ENCODE data around the gene FASLG.
"Not testable (repeated sequence)": the region's sequence is repeated elsewhere in the genome, so short reads cannot be mapped to it uniquely, and the experiment has no call there.

The FASLG gene

DNA sequence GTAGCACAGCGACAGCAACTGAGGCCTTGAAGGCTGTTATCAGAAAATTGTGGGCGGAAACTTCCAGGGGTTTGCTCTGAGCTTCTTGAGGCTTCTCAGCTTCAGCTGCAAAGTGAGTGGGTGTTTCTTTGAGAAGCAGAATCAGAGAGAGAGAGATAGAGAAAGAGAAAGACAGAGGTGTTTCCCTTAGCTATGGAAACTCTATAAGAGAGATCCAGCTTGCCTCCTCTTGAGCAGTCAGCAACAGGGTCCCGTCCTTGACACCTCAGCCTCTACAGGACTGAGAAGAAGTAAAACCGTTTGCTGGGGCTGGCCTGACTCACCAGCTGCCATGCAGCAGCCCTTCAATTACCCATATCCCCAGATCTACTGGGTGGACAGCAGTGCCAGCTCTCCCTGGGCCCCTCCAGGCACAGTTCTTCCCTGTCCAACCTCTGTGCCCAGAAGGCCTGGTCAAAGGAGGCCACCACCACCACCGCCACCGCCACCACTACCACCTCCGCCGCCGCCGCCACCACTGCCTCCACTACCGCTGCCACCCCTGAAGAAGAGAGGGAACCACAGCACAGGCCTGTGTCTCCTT lies at the start of gene FASLG:
Gene FASLG, plus strand, starts transcription at position 233 of the 583 bp plus-strand sequence. Its CDS starts 99 bp downstream, at position 332.
- in situ Hi-C loops (cut with MboI; ENCODE audit: low sequenced_read_pairs), result no loop called here

- in situ Hi-C loops (cut with MboI; ENCODE audit: low sequenced_read_pairs), result no loop called here
Observed at GRCh38 chr1:172609528-172609927, 49.4 kb upstream of the FASLG start.

DNA sequence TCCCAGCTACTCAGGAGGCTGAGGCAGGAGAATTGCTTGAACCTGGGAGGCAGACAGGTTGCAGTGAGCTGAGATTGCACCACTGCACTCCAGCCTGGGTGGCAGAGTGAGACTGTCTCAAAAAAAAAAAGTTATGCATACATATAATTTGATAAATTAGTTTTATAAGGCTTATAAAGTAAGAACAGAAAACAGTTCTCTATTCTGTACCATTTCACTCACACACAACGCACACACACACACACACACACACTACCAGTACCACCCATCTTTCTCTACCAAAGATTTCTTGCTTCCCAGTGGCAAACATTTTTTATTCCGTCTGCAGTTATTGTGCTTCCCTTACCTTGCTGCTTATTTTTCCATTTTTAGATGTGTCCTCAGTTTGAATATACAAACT lies 46.4 kb upstream of the FASLG start:
- in situ Hi-C loops (cut with MboI; ENCODE audit: low sequenced_read_pairs), result no loop called here

GRCh38 chr1:172613294-172613693 lies 45.6 kb upstream of the FASLG start:
- in situ Hi-C loops (cut with MboI; ENCODE audit: low sequenced_read_pairs), result no loop called here

GRCh38 chr1:172616195-172616594 lies 42.7 kb upstream of the FASLG start:
- in situ Hi-C loops (cut with MboI; ENCODE audit: low sequenced_read_pairs), result loop anchor here (5.0 kb wide), 1 partner anchor 101 kb away; no protein-coding TSS in a partner anchor

DNA sequence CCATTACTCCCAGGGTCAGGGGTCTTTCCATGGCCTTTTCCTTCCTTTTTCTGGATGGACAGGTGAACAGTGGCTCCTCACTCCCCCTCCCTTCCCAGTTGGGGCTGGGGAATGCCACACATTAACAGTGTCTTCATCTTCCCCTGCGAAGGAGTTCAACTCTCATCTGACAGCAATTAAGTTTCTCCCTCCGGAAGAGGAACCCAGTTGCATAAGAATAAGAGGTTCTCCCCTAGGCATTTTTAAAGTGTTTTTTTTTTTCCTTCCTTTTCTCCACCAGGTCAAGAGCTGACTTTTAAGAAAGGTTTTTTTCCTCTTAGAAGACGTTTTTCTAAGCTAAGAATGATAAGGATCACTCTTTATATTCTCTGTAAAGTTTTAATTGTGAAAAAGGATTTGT lies 42.3 kb upstream of the FASLG start:
- in situ Hi-C loops (cut with MboI; ENCODE audit: low sequenced_read_pairs), result loop anchor here (5.0 kb wide), 1 partner anchor 101 kb away; no protein-coding TSS in a partner anchor

DNA sequence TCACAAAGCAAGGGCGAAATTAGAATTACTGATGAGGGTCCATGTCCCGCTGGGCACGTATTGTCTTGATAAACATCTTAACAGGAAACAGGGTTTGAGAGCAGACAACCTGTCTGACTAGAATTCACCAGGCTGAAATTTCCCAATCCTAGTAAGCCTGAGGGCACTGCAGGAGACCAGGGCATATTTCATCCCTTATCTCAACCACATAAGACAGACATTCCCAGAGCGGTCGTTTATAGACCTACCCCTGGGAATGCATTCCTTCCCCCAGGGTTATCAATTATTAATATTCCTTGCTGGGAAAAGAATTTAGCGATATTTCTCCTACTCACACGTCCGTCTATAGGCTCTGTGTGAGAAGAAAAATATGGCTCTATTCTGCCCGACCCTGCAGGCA lies 38.3 kb upstream of the FASLG start:
- in situ Hi-C loops (cut with MboI; ENCODE audit: low sequenced_read_pairs), result not testable (repeated sequence)

DNA sequence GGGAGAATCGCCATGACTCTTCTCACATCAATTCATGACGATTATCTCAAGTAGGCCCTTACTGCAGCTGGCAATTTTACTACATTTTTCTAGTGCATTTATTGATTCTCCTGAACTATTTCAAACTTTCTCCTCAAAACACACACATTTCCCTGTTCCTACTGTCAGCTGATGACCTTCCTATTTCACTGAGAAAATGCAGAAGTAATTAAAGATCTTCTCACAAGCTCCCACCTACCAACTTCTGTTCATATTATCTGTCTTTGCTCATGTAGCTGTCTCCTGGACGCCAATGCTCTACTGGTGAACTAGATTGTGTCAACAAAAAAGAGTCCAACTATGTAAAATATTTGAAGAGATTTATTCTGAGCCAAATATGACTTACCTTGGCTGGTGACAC lies 36.4 kb upstream of the FASLG start:
- in situ Hi-C loops (cut with MboI; ENCODE audit: low sequenced_read_pairs), result no loop called here

- in situ Hi-C loops (cut with MboI; ENCODE audit: low sequenced_read_pairs), result no loop called here
Observed at GRCh38 chr1:172623748-172624147, 35.2 kb upstream of the FASLG start.

GRCh38 chr1:172626845-172627244 lies 32.1 kb upstream of the FASLG start:
- in situ Hi-C loops (cut with MboI; ENCODE audit: low sequenced_read_pairs), result no loop called here

- in situ Hi-C loops (cut with MboI; ENCODE audit: low sequenced_read_pairs), result no loop called here
Observed at GRCh38 chr1:172627702-172628101, 31.2 kb upstream of the FASLG start.

GRCh38 chr1:172628401-172628800 lies 30.5 kb upstream of the FASLG start:
- in situ Hi-C loops (cut with MboI; ENCODE audit: low sequenced_read_pairs), result no loop called here

GRCh38 chr1:172629170-172629569 lies 29.7 kb upstream of the FASLG start:
- in situ Hi-C loops (cut with MboI; ENCODE audit: low sequenced_read_pairs), result no loop called here

DNA sequence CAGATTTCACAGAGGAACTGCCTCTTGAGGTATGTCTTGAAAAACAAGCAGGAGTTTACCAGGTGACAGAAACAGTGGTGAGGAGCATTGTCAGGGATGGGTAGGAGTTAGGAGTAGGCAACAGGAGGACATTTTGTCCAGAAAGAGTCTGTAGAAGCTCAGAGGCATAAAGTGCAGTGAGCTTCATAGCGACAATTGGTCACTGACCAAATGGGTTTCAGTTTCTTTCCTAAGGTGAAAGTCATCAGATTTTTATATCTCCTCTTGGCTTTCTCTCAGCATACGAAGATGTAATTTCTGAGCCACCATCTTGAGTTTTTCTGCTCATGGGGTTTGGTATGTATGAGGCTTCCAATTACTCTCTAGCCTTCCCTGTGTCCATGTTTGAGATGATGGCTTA lies 29.3 kb upstream of the FASLG start:
- in situ Hi-C loops (cut with MboI; ENCODE audit: low sequenced_read_pairs), result no loop called here

DNA sequence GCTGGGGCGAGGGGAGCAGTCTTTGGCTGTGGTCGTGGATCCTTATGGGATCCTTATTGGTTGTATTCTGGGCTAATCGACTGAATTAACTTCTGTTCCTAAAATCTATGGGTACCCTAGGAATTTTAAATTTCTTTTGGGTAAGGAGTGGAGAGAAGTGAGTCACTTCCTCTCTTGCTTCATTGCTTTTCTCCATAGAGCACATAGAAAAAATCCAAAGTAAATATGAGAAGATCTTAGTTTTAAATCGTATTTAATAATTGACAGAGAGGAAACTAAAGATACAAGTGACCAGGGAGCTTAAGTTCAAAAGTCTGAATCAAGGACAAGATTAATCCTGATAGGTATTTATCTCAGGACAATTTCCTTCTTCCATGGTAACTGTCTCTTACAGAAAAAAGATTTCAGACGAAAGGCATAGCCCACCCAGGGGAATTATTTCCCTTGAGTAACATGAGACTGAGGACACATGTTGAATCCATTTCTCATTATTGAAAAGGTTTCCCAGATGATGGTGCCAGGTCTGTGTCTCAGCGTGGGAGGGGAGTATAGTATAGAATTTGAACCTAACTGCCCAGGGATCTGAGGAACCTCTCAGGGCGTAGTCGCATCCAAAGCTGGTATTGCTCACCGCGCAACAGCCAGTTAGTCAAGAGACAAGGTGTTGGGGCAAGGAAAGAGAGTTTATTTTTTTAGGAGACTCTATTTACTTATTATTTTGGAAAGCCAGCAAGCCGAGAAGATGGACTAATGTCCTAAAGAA lies 28.7 kb upstream of the FASLG start:
- in situ Hi-C loops (cut with MboI; ENCODE audit: low sequenced_read_pairs), result no loop called here

DNA sequence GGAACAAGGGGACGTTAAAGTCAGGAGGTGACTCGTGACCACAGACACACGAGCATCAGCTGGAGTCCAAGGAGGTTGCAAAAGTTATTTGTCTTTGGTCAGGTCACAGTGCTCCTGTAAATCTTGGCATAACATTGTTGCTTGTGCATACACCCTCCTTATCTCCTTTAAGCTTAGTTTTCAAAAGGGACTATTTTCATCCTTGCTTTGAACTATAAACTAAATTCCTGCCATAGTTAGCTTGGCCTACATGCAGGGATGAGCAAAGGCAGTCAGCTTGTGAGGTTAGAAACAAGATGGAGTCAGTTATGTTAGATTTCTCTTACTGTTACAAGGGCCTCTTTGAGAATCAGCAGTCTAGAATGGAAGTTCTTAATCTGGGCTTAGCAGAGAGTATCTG lies 28.0 kb upstream of the FASLG start:
- in situ Hi-C loops (cut with MboI; ENCODE audit: low sequenced_read_pairs), result no loop called here

GRCh38 chr1:172637522-172637921 lies 21.4 kb upstream of the FASLG start:
- in situ Hi-C loops (cut with MboI; ENCODE audit: low sequenced_read_pairs), result no loop called here

GRCh38 chr1:172638249-172638648 lies 20.7 kb upstream of the FASLG start:
- in situ Hi-C loops (cut with MboI; ENCODE audit: low sequenced_read_pairs), result no loop called here

- in situ Hi-C loops (cut with MboI; ENCODE audit: low sequenced_read_pairs), result no loop called here
Observed at GRCh38 chr1:172638885-172639831, 19.7 kb upstream of the FASLG start.

DNA sequence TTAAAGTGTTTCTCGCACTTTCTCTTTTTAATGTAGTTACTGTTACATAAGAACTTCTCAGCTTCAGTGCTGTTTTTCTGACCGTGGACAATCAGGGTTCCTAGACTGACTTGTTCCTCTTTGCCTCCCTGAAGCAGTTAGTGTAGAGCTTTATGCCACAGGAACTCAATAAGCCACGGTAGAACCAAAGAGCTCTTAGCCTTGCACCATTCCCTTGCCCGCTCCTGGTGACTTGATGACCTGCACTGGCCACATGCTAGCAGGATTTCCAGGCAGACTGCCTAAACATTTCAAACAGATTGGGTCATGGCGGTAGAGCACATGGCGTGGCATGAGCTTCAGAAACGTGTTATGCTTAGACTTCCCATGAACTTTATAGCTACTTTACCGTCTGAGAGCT lies 18.8 kb upstream of the FASLG start:
- in situ Hi-C loops (cut with MboI; ENCODE audit: low sequenced_read_pairs), result no loop called here

GRCh38 chr1:172641492-172641891 lies 17.4 kb upstream of the FASLG start:
- in situ Hi-C loops (cut with MboI; ENCODE audit: low sequenced_read_pairs), result no loop called here

Data from HL-60/S4 (cell line).